IPS-18a (cell line): Measurements from ENCODE around the gene JAKMIP3.
A peak's percentile ranks its signal among the peaks of the same experiment; 100 is the strongest.

Experiments
- H3K27ac ChIP-seq: one replicate; pipeline ENCODE4 v1.5.1; 2013; ENCODE audit warnings: low read length
- H3K27me3 ChIP-seq: one replicate; pipeline ENCODE4 v1.6.1; 2013; ENCODE audit warnings: mild to moderate bottlenecking, low read length; ENCODE audit not compliant: control insufficient read depth, insufficient read depth
- H3K36me3 ChIP-seq: one replicate; pipeline ENCODE4 v1.6.1; 2013; ENCODE audit warnings: low read depth, low read length; ENCODE audit not compliant: control insufficient read depth
- H3K4me1 ChIP-seq: one replicate; pipeline ENCODE4 v1.6.1; 2013; ENCODE audit warnings: low read depth, low read length; ENCODE audit not compliant: control insufficient read depth
- H3K4me3 ChIP-seq: one replicate; pipeline ENCODE4 v1.5.1; 2013; ENCODE audit warnings: low read length
- H3K9ac ChIP-seq: one replicate; pipeline ENCODE4 v1.6.1; 2013; ENCODE audit warnings: mild to moderate bottlenecking, low read length, moderate library complexity
- H3K9me3 ChIP-seq: one replicate; pipeline ENCODE4 v1.6.1; 2013; ENCODE audit warnings: low read depth, low read length; ENCODE audit not compliant: control insufficient read depth

JAKMIP3 gene

GRCh38 chr10:132059760-132060508 is 5.8 kb upstream of the JAKMIP3 start:
- no peaks in the 10 kb centered on the region for H3K27me3 ChIP-seq
- no peak overlapping the region for H3K27ac ChIP-seq
- no peak overlapping the region for H3K9ac ChIP-seq
- no peak overlapping the region for H3K4me3 ChIP-seq
- H3K4me1 ChIP-seq: peaks cover 1% of the 10 kb centered on the region
- no peaks in the 10 kb centered on the region for H3K9me3 ChIP-seq
- H3K36me3 ChIP-seq: no peaks in the 10 kb centered on the region

DNA sequence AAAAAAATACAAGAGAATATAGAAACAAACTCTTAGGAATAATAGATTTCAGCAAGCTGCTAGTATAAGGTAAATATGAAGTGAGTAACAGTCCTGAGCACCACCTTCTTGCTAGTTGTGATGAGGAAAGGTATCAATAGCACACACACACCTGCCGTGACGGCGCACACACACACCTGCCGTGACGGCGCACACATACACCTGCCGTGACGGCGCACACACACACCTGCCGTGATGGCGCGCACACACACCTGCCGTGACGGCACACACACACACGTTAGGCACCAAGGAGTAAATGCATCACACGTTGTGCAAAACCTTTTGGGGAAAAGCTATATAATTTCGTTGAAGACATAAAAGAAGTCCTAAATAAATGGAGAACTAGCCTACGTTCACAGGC is 4.7 kb upstream of the JAKMIP3 start:
- Histone ChIP-seq H3K4me3 (no peak overlapping the region), H3K36me3 (no peaks in the 10 kb centered on the region), H3K4me1 (peaks cover 12% of the 10 kb centered on the region), H3K27me3 (no peaks in the 10 kb centered on the region), H3K9me3 (no peaks in the 10 kb centered on the region), H3K27ac (no peak overlapping the region), H3K9ac (no peak overlapping the region)

DNA sequence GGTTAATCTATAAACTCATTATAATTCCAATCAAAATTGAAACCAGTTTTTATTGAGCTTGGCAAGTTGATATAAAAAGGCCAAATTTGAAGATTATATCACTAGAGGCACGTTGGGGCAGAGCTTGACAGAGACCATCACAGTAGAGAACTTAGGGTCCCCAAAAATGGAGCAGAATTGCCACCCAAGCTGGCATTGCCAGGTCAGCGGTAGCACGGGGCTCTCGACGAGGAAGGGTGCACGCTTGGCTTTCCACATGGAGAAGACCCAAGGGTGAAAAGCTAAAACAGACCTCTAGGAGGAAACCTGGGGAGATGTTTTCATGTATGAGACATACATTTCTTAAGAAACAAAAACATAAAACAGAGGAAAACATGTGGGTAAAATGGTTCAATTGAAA is 4.3 kb upstream of the JAKMIP3 start:
- no peaks in the 10 kb centered on the region for H3K27me3 ChIP-seq
- no peak overlapping the region for H3K4me3 ChIP-seq
- H3K27ac ChIP-seq: no peak overlapping the region
- peaks cover 15% of the 10 kb centered on the region for H3K4me1 ChIP-seq
- H3K9me3 ChIP-seq: no peaks in the 10 kb centered on the region
- H3K36me3 ChIP-seq: no peaks in the 10 kb centered on the region
- no peak overlapping the region for H3K9ac ChIP-seq

- Histone ChIP-seq H3K27me3 (no peaks in the 10 kb centered on the region), H3K9me3 (no peaks in the 10 kb centered on the region), H3K27ac (no peak overlapping the region), H3K4me3 (no peak overlapping the region), H3K36me3 (no peaks in the 10 kb centered on the region), H3K4me1 (peaks cover 15% of the 10 kb centered on the region), H3K9ac (no peak overlapping the region)
Measured at GRCh38 chr10:132062116-132062515, 3.6 kb upstream of the JAKMIP3 start.

DNA sequence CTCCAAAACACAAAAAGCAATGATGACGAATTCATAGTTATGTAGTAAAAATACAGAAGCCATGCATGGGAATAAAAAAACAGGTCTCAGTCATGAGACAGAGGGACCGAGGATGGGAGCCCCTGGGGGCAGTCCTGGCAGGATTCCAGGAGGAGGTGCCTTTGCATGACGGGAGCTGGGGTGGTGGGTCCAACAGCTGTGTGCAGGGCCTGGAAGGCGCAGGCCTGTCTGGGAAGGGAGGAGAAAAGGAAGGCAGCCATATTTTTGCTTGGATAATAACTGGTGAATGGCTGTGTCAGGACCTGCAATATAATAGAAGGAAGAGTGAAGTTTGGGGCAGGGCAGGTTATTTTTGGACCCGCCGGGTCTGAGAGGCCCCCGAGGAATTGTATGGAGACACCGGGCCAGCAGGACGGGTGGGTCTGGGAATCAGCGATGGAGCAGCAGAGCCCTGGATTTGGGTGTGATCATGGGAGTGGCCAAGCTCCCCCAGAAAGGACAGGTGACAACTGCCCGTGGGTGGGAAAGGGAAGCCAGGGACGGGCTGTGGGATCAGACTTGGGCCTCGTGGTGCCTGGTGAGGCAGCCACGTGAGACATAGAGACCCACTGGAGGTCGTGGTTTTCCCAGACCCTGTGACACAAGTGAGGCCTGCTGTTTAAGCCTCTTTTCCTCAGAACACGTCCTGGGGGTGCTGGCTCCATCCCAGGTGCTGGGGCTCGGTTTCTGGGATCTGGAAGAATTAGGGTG is 2.9 kb upstream of the JAKMIP3 start:
- Histone ChIP-seq H3K4me3 (no peak overlapping the region), H3K9ac (no peak overlapping the region), H3K27me3 (no peaks in the 10 kb centered on the region), H3K36me3 (no peaks in the 10 kb centered on the region), H3K4me1 (peaks cover 15% of the 10 kb centered on the region), H3K27ac (no peak overlapping the region), H3K9me3 (no peaks in the 10 kb centered on the region)

DNA sequence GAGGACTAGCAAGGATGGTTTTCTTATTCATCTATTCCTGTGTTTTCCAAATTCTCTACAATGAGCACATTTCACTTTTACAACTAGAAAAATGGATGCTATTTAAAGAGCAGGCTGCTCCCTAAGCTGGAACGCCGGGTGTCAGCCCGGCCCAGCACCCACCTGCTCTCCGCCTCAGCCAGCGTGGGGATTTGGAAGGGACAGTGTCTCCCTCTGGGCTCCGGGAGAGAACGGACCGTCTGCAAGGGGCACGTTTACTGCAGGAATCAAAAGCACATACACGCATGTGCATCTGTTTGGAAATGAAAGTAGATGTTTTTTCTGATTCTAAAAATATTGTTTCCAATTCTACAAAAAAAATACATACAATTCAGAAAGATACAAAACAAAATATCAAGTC is 2.3 kb upstream of the JAKMIP3 start:
- Histone ChIP-seq H3K9ac (no peak overlapping the region), H3K36me3 (no peaks in the 10 kb centered on the region), H3K4me3 (no peak overlapping the region), H3K27me3 (no peaks in the 10 kb centered on the region), H3K27ac (no peak overlapping the region), H3K9me3 (no peaks in the 10 kb centered on the region), H3K4me1 (peaks cover 15% of the 10 kb centered on the region)

GRCh38 chr10:132064082-132064755 is 1.5 kb upstream of the JAKMIP3 start:
- Histone ChIP-seq H3K27ac (no peak overlapping the region), H3K27me3 (no peaks in the 10 kb centered on the region)

DNA sequence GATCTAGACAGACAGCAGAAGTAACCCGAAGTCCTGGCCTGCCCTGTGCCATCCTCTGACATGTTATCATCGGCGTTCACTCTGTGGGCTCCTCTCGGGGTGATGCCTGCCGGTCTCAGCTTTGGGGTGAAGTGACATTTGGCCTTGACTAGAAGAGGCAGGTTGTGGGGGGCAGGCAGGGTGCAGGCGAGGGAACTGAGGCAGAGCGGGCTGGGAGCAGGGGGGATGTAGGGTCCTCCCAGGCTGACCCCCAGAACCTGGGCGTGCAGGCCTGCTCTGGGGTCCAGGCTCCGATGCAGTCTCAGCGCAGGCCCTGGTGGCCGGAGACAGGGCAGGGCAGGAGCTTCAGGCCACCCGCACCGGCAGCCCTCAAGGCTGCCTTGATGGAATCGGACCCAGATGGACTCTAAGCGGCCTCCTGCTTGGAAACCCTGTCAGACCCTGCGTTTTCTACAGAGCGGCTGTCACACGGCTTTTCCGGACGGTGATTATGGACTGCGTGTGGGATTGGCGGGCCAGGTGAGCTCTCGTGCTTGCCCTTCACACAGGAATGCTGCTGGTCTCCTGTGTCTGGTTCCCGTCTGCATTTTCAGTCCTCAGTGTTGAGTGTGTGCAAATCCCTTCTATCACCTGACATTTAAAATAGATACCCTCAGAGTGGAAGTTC is 842 bp upstream of the JAKMIP3 start:
- Histone ChIP-seq H3K27me3 (no peaks in the 10 kb centered on the region), H3K9me3 (no peaks in the 10 kb centered on the region), H3K4me1 (peaks cover 15% of the 10 kb centered on the region), H3K9ac (no peak overlapping the region), H3K4me3 (peak overlapping the region; percentile 45), H3K36me3 (no peaks in the 10 kb centered on the region), H3K27ac (no peak overlapping the region)

More at GRCh38 chr10:132064082-132064755, 1.5 kb upstream of the JAKMIP3 start:
- peaks cover 15% of the 10 kb centered on the region for H3K4me1 ChIP-seq
- H3K36me3 ChIP-seq: no peaks in the 10 kb centered on the region
- no peak overlapping the region for H3K4me3 ChIP-seq
- H3K9me3 ChIP-seq: no peaks in the 10 kb centered on the region
- H3K9ac ChIP-seq: no peak overlapping the region

DNA sequence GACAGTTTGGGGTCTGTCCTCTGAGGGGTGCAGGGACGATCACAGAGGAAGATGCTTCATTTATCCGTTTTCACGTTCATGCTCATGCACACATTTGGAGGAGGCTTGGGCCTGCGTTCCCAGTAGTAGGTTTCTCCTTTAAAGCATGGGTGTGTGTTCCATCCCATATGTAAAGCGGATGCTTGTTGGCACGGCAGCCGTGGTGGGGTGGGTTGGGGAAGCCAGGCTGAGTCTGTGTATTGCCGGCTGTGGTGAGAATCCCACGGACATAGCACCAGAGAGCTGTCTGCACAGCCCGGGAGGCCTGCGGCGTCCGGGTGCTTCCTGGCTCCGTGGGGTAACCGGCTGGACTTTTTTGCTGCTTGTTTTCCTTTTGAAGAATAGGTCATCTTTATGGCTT is 440 bp downstream of the JAKMIP3 start:
- no peak overlapping the region for H3K27ac ChIP-seq
- H3K36me3 ChIP-seq: no peaks in the 10 kb centered on the region
- H3K9ac ChIP-seq: no peak overlapping the region
- H3K4me3 ChIP-seq: peak overlapping the region; percentile 45
- H3K9me3 ChIP-seq: no peaks in the 10 kb centered on the region
- H3K27me3 ChIP-seq: no peaks in the 10 kb centered on the region
- peaks cover 15% of the 10 kb centered on the region for H3K4me1 ChIP-seq

DNA sequence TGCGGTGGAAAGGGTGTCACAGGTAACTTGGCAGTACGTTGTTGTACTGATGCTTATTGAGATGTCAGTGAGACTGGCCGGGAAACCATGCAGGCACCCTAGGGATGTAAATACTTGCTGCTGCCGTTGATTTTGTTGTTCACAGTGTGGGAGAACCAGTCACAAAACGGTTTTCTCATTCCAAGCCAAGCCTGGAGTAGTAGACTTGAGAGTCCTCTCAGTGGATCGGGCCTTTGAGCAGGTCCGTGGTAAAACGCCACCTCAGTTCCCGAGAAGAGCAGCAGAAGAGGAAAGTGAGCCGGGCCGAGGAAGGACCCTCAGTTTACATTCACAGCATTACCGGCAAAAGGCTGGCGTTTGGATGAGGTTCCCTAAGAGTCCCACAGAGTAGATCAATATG is 1.1 kb downstream of the JAKMIP3 start:
- H3K9me3 ChIP-seq: no peaks in the 10 kb centered on the region
- H3K4me3 ChIP-seq: no peak overlapping the region
- H3K27ac ChIP-seq: no peak overlapping the region
- H3K27me3 ChIP-seq: no peaks in the 10 kb centered on the region
- H3K9ac ChIP-seq: no peak overlapping the region
- H3K4me1 ChIP-seq: peaks cover 15% of the 10 kb centered on the region
- H3K36me3 ChIP-seq: no peaks in the 10 kb centered on the region

GRCh38 chr10:132068431-132069121 is 2.8 kb downstream of the JAKMIP3 start:
- peaks cover 15% of the 10 kb centered on the region for H3K4me1 ChIP-seq
- no peak overlapping the region for H3K4me3 ChIP-seq
- H3K27me3 ChIP-seq: no peaks in the 10 kb centered on the region
- no peaks in the 10 kb centered on the region for H3K36me3 ChIP-seq
- H3K9ac ChIP-seq: no peak overlapping the region
- H3K27ac ChIP-seq: no peak overlapping the region
- H3K9me3 ChIP-seq: no peaks in the 10 kb centered on the region
